HFF-Myc (cell line): ENCODE data around the gene ADARB2.

Experiments used
- DNase-seq: peaks from one replicate; pipeline ENCODE4 v3.0.0-alpha.2; 2011; ENCODE audit warnings: low read depth; ENCODE audit errors: extremely low read depth
- H3K4me3 ChIP-seq: replicated peaks from 2 replicates; pipeline ENCODE4 v1.5.1; 2011; ENCODE audit warnings: low read depth, mild to moderate bottlenecking, control low read depth, low read length
- TF ChIP-seq, protein P1 (sequence below): IDR thresholded peaks from 2 replicates; pipeline ENCODE4 v1.5.1; 2012; ENCODE audit warnings: mild to moderate bottlenecking, low read depth, low read length, control low read depth; ENCODE audit errors: missing control alignments

The ADARB2 gene

DNA sequence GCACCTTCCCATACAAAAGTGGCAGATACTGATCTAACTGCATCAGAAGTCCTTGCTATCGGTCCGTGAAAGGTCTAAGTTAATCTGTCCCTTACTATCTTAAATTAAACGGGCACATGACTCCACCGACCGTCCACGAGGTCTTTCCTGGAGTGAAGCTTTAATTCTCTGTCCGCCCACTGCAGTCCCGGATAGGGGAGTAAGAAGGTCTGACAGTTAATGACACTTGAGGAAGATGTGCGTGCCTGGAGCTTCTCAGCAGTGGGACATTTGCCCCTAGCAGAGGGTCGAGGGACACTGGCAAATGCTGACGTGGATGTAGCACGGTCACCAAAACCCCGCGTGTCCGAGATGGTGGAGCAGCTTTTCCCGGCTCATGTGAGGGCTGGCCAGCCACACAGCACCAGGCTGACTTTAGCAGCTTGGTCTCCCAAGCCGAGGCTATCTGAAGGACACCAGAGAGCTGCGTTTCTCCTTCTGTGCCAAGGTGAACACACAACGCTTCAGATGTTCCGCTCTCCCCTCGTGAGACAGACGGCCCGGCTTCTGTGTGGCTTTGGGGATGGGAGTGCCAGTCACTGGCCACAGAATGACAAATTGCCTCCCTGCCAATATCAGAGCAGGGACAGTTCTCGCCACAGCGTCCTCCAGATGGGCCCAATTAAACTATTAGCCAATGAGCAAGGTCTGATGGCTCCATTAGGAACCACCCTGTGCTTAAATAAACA is 86.6 kb downstream of the ADARB2 start:
- TF ChIP-seq, protein P1, sequence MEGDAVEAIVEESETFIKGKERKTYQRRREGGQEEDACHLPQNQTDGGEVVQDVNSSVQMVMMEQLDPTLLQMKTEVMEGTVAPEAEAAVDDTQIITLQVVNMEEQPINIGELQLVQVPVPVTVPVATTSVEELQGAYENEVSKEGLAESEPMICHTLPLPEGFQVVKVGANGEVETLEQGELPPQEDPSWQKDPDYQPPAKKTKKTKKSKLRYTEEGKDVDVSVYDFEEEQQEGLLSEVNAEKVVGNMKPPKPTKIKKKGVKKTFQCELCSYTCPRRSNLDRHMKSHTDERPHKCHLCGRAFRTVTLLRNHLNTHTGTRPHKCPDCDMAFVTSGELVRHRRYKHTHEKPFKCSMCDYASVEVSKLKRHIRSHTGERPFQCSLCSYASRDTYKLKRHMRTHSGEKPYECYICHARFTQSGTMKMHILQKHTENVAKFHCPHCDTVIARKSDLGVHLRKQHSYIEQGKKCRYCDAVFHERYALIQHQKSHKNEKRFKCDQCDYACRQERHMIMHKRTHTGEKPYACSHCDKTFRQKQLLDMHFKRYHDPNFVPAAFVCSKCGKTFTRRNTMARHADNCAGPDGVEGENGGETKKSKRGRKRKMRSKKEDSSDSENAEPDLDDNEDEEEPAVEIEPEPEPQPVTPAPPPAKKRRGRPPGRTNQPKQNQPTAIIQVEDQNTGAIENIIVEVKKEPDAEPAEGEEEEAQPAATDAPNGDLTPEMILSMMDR: no peak
- no peak for DNase-seq
- H3K4me3 ChIP-seq: no peak overlapping the region

DNA sequence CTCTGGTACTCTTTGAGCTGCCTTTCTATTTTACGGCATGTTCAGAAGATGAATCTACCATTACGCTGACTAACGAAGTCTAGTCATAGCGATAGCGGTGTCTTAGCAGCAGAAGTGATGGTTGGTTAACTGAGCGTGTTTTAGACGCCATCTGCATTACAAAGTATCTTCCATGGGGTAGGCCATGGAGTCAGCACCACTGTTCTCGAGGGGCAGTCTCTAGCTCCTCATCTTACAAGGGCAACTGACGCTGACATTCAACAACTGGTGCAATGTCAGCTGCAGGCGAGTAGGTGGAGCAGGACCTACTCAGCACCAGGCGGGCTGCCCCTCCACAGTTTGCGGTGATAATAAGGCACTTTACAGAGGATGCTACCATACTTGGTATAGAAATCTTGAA is 88.7 kb downstream of the ADARB2 start:
- TF ChIP-seq, protein P1: no peak

DNA sequence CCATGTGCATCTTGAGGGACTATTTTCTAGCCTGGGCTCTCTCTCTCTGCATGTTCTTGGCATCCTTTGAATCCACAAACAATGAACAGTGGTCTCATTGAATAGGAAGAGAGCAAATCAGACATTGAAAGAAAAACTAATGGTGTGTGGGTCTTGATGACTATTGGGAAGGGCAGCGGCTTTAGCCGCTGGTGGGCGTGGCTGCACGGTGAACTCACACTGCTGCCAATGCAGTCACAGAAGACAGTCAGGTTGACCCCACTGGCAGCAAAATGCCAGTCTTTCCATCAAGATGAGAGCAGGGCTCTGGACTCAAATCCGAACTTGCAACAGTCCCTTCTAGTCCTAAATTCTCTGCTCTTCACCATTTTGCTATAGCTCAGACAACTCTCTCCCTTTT is 91.0 kb downstream of the ADARB2 start:
- H3K4me3 ChIP-seq: no peak overlapping the region
- no peak for DNase-seq

More for the DNA sequence above, 88.7 kb downstream of the ADARB2 start:
- H3K4me3 ChIP-seq: no peak overlapping the region
- no peak for DNase-seq

DNA sequence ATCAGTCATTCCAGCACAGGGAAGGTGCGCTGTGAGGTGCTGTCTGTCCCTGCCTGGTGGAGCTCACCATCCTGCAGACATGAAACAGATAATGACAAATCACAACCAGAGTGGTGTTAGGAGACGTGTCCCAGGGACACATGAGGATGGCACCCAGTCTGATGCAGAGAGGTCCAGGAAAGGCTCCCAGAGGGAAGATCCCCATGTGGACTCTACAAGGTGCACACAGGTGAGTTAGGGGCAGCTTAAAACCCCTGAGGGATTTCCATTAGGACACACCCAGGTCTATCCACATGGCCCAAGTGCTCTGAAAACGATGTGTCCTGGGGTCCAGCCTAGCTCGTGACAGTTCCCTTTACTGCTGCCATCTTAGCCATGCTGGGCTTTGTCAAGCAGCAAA is 91.4 kb downstream of the ADARB2 start:
- TF ChIP-seq, protein P1: no peak
- no peak overlapping the region for H3K4me3 ChIP-seq
- no peak for DNase-seq

More for the DNA sequence above, 91.0 kb downstream of the ADARB2 start:
- TF ChIP-seq, protein P1: no peak

DNA sequence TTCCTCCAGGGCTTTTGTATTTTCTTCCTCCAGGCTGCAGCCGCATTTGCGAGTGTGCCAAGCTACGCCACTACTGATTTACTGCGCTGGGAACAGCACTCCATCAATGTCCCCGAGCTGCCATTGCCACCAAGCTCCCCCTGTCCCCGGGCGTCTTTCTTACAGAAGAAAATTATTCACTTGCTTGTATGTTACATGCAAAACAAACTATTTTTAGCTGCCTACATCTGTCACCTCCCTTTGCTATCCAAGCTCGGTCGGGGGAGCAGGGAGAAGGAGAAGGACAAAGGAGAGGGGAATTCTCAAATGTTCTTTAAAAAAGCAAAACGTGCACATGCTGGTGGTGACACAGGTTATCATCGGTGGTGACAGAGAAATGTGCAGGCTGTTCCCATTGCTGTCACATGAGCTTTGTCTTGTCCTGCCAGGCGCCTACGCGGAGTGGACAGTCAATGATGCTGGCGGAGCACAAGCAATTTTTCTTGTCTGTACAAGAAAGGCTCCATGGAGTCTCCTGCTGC is 93.1 kb downstream of the ADARB2 start:
- TF ChIP-seq, protein P1: no peak
- no peak overlapping the region for H3K4me3 ChIP-seq
- no peak for DNase-seq

DNA sequence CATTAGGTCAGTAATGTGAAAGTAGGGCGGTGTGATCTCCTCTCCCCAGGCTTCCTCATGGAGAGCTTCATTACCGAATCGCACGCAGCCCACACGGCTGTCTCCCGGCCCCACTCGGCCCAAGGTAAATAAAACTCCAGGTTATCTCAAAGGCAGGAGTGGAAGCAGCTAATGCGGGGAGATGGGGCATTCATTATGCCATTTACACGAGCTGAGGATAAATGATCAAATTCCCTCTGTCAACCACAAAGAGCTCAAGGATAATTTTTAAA is 93.5 kb downstream of the ADARB2 start:
- DNase-seq: no peak
- TF ChIP-seq, protein P1: no peak
- no peak overlapping the region for H3K4me3 ChIP-seq

DNA sequence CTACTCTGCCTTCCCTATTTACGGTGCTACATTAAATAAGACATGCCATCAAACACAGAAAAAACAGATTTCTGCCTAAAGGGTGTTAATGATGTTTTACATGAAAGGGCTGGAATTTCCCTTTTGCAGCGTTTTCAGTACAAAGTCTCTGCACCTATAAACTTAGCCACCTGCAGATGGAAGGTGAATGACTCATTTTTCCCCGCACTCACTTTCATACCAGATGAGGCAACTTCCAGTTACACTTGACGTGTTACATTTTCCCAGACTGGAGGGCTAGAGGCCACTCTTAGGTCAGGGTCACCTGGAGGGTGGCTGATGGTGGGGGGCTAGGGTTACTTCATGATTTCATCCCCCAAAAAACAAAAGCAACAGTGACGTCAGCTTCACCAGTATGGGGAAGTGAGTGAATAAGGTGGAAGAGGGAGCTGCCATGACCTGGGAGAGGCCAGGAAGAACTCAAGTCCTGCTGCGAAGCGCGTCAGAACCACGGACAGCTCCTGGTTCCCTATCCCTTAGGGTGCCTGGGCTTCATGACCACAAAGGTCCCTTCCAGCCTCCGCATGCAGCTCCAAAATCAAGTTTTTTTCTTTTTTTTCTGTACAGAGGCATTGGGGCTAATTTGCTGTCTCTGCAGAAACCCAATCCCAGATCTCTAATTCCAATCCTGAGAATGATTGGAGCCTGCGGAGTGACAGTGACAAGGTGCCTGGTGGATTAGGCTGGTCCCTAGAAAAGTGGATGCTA is 94.0 kb downstream of the ADARB2 start:
- H3K4me3 ChIP-seq: no peak overlapping the region
- no peak for DNase-seq
- TF ChIP-seq, protein P1: no peak
